SJSA1 (cell line): ENCODE data around the gene NOP58. TPM values are rescaled to one million over a fixed set of nuclear protein-coding genes. Genes with fewer than 3 reads are reported as not detected.
"Not testable (repeated sequence)": the region's sequence is repeated elsewhere in the genome, so short reads cannot be mapped to it uniquely, and the experiment has no call there.

Experiments used
- DNase-seq, 2 experiments: peaks; one replicate each; pipeline ENCODE4 v3.0.0-alpha.2; 2015 to 2020; ENCODE audit warnings: low spot score in 2 of 2, low read depth in 1 of 2
- H3K27ac ChIP-seq: fragments of 250-450 bp; sonication (Bioruptor Pico); 2 replicates; pipeline ENCODE4 v1.5.1; 2020; ENCODE audit warnings: mild to moderate bottlenecking, moderate library complexity
- H3K27me3 ChIP-seq: fragments of 250-450 bp; sonication (Bioruptor Pico); replicated peaks from 2 replicates; pipeline ENCODE4 v1.5.1; 2020; ENCODE audit warnings: mild to moderate bottlenecking, moderate library complexity
- H3K36me3 ChIP-seq: fragments of 250-450 bp; sonication (Bioruptor Pico); 2 replicates; pipeline ENCODE4 v1.5.1; 2020; ENCODE audit warnings: mild to moderate bottlenecking
- H3K4me1 ChIP-seq: fragments of 250-450 bp; sonication (Bioruptor Pico); replicated peaks from 2 replicates; pipeline ENCODE4 v1.6.1; 2021; ENCODE audit warnings: mild to moderate bottlenecking
- H3K4me3 ChIP-seq: fragments of 250-450 bp; sonication (Bioruptor Pico); 2 replicates; pipeline ENCODE4 v1.5.1; 2020; ENCODE audit warnings: mild to moderate bottlenecking
- H3K9me3 ChIP-seq: fragments of 250-450 bp; sonication (Bioruptor Pico); replicated peaks from 2 replicates; pipeline ENCODE4 v1.5.1; 2020; ENCODE audit warnings: mild to moderate bottlenecking
- total RNA-seq: library from RNA; depleted of rRNA; stranded (reverse); fragments of >200 nt; shearing (Covaris generic); gene quantifications from 2 replicates; pipeline ENCODE4 v1.2.3, GENCODE V29; 2014

NOP58 gene
- total RNA-seq, 1 experiment from 2014 or later = 102 TPM

GRCh38 chr2:202278036-202278760 is 12.6 kb downstream of the NOP58 start:
- Histone ChIP-seq H3K27ac (peak overlapping the region; percentile 57), H3K36me3 (peaks cover 80% of the 10 kb centered on the region), H3K27me3 (no peaks in the 10 kb centered on the region)

DNA sequence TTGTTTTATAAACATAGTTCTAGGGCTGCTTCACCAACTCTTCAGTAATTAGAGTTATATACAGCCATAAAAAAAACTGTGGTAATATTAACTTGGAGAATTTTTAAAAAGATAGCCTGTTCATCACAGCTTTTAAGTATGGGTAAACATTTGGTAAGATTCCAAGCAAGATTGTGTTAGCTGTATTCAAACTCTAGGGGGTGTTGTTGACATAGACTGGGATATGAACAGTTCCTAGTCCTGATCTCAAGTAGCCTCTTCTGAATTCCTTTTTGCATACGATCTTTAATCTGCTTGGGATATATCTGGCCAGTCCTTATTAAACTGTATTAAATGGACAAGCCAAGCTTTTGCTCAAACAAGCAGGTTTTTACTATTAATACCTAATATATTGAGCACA is 13.4 kb downstream of the NOP58 start:
- Histone ChIP-seq H3K27me3 (no peaks in the 10 kb centered on the region), H3K27ac (peak overlapping the region; percentile 57), H3K9me3 (0 out of 2 replicates have a peak, but pooled peaks cover 3% of the 10 kb centered on the region), H3K4me3 (no peak overlapping the region), H3K4me1 (peaks cover 19% of the 10 kb centered on the region), H3K36me3 (peaks cover 87% of the 10 kb centered on the region)
- DNase-seq = peak in 1 of 2 experiments; percentile 34

More at GRCh38 chr2:202278036-202278760, 12.6 kb downstream of the NOP58 start:
- peaks cover 19% of the 10 kb centered on the region for H3K4me1 ChIP-seq
- H3K9me3 ChIP-seq = 0 out of 2 replicates have a peak, but pooled peaks cover 3% of the 10 kb centered on the region
- peak in 1 of 2 experiments; percentile 46 for DNase-seq
- H3K4me3 ChIP-seq = no peak overlapping the region

DNA sequence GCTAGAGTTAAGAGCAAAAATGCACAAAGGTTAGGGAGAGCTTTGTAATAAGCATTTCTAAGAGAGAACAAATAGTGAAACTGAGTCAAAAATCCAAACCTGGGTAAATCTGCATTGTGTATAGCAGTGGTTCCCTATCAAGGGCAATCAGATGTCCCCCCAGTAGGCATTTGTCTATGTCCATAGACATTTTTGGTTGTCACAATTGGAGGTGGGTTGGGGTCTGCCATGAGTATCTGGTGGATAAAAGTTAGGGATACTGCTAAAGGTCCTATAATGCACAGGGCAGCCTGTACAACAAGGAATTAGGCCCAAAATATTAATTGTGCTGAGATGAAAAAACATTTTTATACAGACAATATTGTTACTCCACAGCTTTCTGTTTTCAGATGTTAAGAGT is 21.0 kb downstream of the NOP58 start:
- Histone ChIP-seq H3K27me3 (no peaks in the 10 kb centered on the region), H3K4me1 (no peaks in the 10 kb centered on the region), H3K36me3 (peaks cover 100% of the 10 kb centered on the region), H3K4me3 (no peak overlapping the region), H3K27ac (no peak overlapping the region), H3K9me3 (no peaks in the 10 kb centered on the region)
- no peak for DNase-seq

DNA sequence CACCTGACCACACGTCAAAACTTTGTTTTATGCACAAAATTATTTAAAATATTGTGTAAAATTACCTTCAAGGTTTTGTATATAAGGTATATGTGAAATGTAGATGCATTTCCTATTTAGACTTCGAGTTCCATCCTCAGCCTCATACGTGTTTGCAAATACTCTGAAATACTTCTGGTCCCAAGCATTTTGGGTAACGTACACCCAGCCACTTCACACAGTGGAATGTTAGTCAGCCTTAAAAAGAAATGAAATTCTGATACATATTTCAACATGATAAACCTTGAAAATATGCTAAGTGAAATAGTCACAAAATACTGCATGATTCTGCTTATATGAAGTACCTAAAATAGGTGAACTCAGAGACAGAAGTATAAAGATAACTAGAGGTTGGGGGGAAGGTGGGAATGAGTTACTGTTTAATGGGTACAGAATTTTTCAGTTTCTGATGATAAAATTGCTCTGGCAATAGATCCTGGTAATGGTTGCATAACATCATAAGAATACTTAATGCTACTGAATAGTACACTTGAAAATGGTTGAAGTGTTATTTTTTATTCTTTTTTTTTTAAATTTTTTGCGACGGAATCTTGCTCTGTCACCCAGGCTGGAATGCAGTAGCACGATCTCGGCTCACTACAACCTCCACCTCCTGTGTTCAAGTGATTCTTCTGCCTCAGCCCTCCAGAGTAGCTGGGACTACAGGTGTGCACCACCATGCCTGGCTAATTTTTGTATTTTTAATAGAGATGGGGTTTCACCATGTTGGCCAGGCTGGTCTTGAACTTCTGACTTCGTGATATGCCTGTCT is 24.0 kb downstream of the NOP58 start:
- Histone ChIP-seq H3K36me3 (peaks cover 94% of the 10 kb centered on the region), H3K27ac (no peak overlapping the region)

DNA sequence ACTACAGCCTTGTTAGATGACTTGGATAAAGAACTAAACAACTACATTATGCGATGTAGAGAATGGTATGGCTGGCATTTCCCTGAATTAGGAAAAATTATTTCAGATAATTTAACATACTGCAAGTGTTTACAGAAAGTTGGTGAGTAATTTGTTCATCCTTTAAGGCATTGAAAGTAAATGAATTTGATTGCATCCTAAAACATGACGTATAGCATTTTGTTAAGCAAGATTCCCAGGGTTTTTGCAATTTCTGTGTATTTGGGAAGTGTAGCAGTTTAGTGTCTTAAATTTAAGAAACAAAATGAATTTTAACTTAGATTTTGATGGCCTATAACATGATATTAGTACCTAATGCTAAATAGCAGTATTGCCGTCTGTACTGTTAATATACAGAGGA is 24.8 kb downstream of the NOP58 start:
- Histone ChIP-seq H3K27ac (peak overlapping the region; percentile 22), H3K9me3 (no peaks in the 10 kb centered on the region), H3K4me1 (peaks cover 9% of the 10 kb centered on the region), H3K4me3 (no peak overlapping the region), H3K27me3 (no peaks in the 10 kb centered on the region), H3K36me3 (peaks cover 94% of the 10 kb centered on the region)
- DNase-seq = no peak

More for the DNA sequence above, 24.0 kb downstream of the NOP58 start:
- H3K27me3 ChIP-seq = no peaks in the 10 kb centered on the region
- H3K4me3 ChIP-seq = no peak overlapping the region
- H3K4me1 ChIP-seq = peaks cover 3% of the 10 kb centered on the region; the same call in 1 of the 2 replicates
- no peaks in the 10 kb centered on the region for H3K9me3 ChIP-seq
- no peak for DNase-seq

DNA sequence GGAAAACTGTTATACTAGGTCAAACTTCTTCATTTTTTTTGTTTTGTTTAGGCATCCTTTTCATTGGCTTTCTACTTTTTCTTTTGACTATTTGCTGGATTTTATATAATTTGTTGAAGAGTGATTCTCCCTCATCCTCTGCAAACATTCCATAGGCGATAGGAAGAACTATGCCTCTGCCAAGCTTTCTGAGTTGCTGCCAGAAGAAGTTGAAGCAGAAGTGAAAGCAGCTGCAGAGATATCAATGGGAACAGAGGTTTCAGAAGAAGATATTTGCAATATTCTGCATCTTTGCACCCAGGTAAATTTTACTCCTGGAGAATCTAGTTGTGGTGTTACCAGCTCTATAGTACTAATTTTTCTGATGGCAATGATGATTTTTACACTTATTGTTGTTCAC is 25.4 kb downstream of the NOP58 start:
- Histone ChIP-seq H3K4me1 (peaks cover 9% of the 10 kb centered on the region), H3K4me3 (no peak overlapping the region), H3K9me3 (no peaks in the 10 kb centered on the region), H3K27me3 (no peaks in the 10 kb centered on the region), H3K27ac (peak overlapping the region; percentile 22; the same call in 1 of the 2 replicates), H3K36me3 (peaks cover 94% of the 10 kb centered on the region)
- DNase-seq = no peak

- Histone ChIP-seq H3K4me1 (peaks cover 4% of the 10 kb centered on the region), H3K4me3 (no peak overlapping the region), H3K9me3 (no peaks in the 10 kb centered on the region), H3K27ac (no peak overlapping the region), H3K27me3 (no peaks in the 10 kb centered on the region), H3K36me3 (peaks cover 94% of the 10 kb centered on the region)
- DNase-seq = no peak
Measured at GRCh38 chr2:202299712-202300111, 34.1 kb downstream of the NOP58 start.

DNA sequence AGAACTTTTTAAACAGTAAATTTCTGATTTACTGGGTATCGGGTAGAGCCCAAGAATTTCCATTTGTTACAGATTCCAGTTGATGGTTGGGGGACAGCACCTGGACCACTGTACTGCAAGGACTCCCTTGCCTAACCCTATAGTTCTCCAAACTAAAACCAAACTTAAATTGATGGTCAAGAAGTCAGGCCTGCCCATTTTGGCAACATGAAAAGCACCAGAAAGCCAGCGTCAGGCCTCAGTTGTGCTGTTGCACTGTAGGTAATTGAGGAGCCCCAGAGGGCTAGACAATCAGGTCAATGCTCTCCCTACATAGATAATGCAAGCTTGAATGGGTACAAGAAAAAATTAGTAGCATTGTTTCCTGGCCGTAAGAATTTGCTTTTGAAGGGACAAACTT is 40.5 kb downstream of the NOP58 start:
- Histone ChIP-seq H3K36me3 (peaks cover 68% of the 10 kb centered on the region), H3K9me3 (no peaks in the 10 kb centered on the region), H3K4me3 (no peak overlapping the region), H3K27me3 (no peaks in the 10 kb centered on the region), H3K27ac (no peak overlapping the region), H3K4me1 (no peaks in the 10 kb centered on the region)
- no peak for DNase-seq

DNA sequence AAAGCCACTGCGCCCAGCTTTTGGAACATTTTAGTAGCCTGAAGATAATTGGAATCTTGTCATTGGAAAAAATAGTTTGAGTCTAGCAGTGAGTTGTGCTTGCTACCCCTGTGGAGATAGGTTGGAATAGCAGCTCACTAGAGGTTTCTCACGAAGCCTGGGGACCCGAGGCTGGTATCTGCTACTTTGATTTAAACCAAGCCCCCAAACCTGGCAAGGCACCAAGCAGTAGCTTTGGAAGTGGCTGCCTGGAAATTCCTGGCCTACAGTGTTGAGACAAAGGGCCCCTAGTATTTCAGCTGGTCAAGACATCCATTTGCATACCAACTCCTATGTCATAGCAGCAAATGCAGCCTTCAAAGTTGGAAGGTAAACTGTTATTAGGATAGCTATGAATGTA is 42.1 kb downstream of the NOP58 start:
- Histone ChIP-seq H3K4me3 (no peak overlapping the region), H3K9me3 (no peaks in the 10 kb centered on the region), H3K27ac (no peak overlapping the region), H3K27me3 (no peaks in the 10 kb centered on the region), H3K36me3 (peaks cover 59% of the 10 kb centered on the region), H3K4me1 (no peaks in the 10 kb centered on the region)
- DNase-seq = no peak

- Histone ChIP-seq H3K4me3 (no peak overlapping the region), H3K9me3 (no peaks in the 10 kb centered on the region), H3K27ac (no peak overlapping the region), H3K4me1 (peaks cover 6% of the 10 kb centered on the region), H3K36me3 (peaks cover 18% of the 10 kb centered on the region), H3K27me3 (no peaks in the 10 kb centered on the region)
- no peak for DNase-seq
Measured at GRCh38 chr2:202311823-202312388, 46.3 kb downstream of the NOP58 start.

DNA sequence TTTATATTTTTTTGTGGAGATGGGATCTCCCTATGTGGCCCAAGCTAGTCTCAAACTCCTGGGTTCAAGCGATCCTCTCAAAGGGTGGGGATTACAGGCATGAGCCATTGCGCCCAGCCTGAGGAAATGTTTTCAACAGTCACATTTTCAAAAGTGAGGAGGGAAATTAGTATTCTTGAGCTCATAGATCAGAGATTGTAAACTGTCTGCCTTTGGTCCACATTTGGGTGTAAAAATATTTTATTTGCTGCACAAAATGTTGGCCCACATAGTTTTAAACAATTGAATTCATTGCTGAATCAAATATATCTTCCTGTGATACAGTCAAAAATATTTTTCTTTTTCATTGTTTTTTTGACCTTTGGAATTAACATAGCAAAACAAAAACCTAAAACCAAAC is 48.6 kb downstream of the NOP58 start:
- no peaks in the 10 kb centered on the region for H3K9me3 ChIP-seq
- no peak for DNase-seq

DNA sequence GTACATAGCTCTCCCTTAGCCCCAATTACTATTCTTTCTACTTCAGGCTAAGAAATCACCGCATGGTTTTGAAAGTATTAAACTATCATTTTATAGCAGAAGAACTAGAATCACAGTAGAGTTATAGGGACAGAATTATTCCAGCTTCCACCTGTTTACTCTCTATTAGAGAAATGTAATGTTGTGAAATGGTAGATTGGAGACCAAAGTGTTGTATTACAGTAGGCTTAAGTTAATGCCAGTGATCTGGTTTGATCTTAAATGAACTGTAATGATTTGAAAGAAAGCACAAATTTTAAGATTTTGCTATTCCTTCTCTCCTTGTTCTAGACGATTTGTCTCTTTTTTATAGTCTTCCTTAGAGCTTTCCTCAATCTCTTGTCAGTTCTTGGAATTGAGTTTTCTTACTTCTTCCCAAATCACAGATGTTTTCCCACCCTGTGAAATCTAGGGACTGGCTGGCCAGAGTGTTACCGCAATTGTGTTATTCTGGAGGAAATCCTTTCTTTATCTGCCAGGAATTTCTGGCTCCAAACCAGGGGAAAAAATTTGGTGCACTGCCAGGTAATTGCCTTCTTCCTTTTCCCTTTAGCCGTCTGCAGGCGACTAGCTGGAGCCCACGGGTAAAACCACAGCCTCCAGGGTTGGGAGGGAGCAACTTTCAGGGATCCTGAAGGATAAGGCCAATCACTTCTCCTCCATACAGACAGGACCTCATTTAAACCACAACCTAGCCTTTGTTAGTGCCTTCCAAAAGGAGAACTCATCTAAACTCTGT is 51.7 kb downstream of the NOP58 start:
- Histone ChIP-seq H3K9me3 (no peaks in the 10 kb centered on the region), H3K36me3 (0 out of 2 replicates have a peak, but pooled peaks cover 1% of the 10 kb centered on the region), H3K4me3 (no peak overlapping the region), H3K27ac (peak overlapping the region; percentile 46), H3K4me1 (peaks cover 22% of the 10 kb centered on the region), H3K27me3 (no peaks in the 10 kb centered on the region)
- DNase-seq = peak; percentile 90 to 96

More for the DNA sequence above, 48.6 kb downstream of the NOP58 start:
- Histone ChIP-seq H3K36me3 (0 out of 2 replicates have a peak, but pooled peaks cover 6% of the 10 kb centered on the region), H3K4me3 (no peak overlapping the region), H3K27ac (no peak overlapping the region), H3K4me1 (peaks cover 22% of the 10 kb centered on the region), H3K27me3 (no peaks in the 10 kb centered on the region)

DNA sequence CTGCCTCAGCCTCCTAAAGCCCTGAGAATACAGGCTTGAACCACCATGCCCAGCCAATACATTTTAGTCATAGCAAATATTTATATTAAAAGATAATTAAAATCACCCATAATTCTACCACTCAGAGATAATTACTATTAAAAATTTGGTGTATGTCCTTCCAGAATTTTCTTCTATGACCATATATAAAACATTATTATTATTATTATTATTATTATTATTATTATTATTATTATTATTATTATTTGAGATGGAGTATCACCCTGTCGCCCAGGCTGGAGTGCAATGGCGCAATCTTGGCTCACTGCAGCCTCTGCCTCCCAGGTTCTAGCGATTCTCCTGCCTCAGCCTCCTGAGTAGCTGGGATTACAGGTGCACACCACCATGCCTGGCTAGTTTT is 54.8 kb downstream of the NOP58 start:
- not testable (repeated sequence) for DNase-seq, H3K27ac ChIP-seq, H3K27me3 ChIP-seq, H3K4me3 ChIP-seq, H3K36me3 ChIP-seq, H3K9me3 ChIP-seq
- H3K4me1 ChIP-seq = peaks cover 22% of the 10 kb centered on the region
